Measurements from ENCODE around the gene PTPRN2.

GRCh38 chr7:157758468-157759245 lies 829.0 kb downstream of the PTPRN2 start:
- TF ChIP-seq EP300 (IDR thresholded peaks at IDR 0.05; ENCODE audit: low read depth in 2 of 2, low read length in 2 of 2) (no peak), EP300 (CRISPR knock-in tag; IDR thresholded peaks at IDR 0.05; ENCODE audit: borderline replicate concordance) (no peak), MTERF4 (CRISPR knock-in tag; IDR thresholded peaks at IDR 0.05) (no peak), CHD2 (IDR thresholded peaks at IDR 0.05; ENCODE audit: low read depth, low read length) (no peak), ZNF543 (CRISPR knock-in tag; IDR thresholded peaks at IDR 0.05) (no peak), ZNF292 (CRISPR knock-in tag; IDR thresholded peaks at IDR 0.05; ENCODE audit: borderline replicate concordance, low read depth) (no peak), POLR2A (IDR thresholded peaks at IDR 0.05; ENCODE audit: insufficient read depth in 1 of 2, low read depth in 2 of 2, low read length in 2 of 2) (no peak), RORA (CRISPR knock-in tag; IDR thresholded peaks at IDR 0.05) (no peak), KDM5B (CRISPR knock-in tag; IDR thresholded peaks at IDR 0.05; ENCODE audit: borderline replicate concordance) (no peak), RAD21 (CRISPR knock-in tag; IDR thresholded peaks at IDR 0.05) (no peak)
